Neural progenitor cell (in vitro differentiated cells): Measurements from ENCODE around the gene ZNF287. TPM values are rescaled to one million over a fixed set of nuclear protein-coding genes. Genes with fewer than 3 reads are reported as not detected.

Source experiments
- DNase-seq: peaks from one replicate; pipeline ENCODE4 v3.0.0-alpha.2; 2016; ENCODE audit warnings: low spot score
- H2AFZ ChIP-seq: fragments of 200-600 bp; sonication (generic); replicated peaks from 2 replicates; pipeline ENCODE4 v1.6.1; 2016; ENCODE audit warnings: antibody characterized with exemption
- H3F3A ChIP-seq: fragments of 200-600 bp; sonication (generic); 2 replicates; pipeline ENCODE4 v1.6.1; 2016; ENCODE audit warnings: antibody characterized with exemption, low read depth
- H3K27ac ChIP-seq: fragments of 200-600 bp; sonication (generic); 2 replicates; pipeline ENCODE4 v1.5.1; 2016; ENCODE audit warnings: mild to moderate bottlenecking
- H3K27me3 ChIP-seq: fragments of 200-600 bp; sonication (generic); 2 replicates; pipeline ENCODE4 v1.6.1; 2016; ENCODE audit warnings: mild to moderate bottlenecking, moderate library complexity
- H3K36me3 ChIP-seq: fragments of 200-600 bp; sonication (generic); 2 replicates; pipeline ENCODE4 v1.5.1; 2016
- H3K4me1 ChIP-seq: fragments of 200-600 bp; sonication (generic); 2 replicates; pipeline ENCODE4 v1.6.1; 2016; ENCODE audit warnings: mixed run types
- H3K4me2 ChIP-seq: fragments of 200-600 bp; sonication (generic); 2 replicates; pipeline ENCODE4 v1.6.1; 2016
- H3K4me3 ChIP-seq: fragments of 200-600 bp; sonication (generic); 2 replicates; pipeline ENCODE4 v1.5.1; 2016
- H3K79me2 ChIP-seq: fragments of 200-600 bp; sonication (generic); 2 replicates; pipeline ENCODE4 v1.6.1; 2016; ENCODE audit warnings: low read depth
- H3K9ac ChIP-seq: fragments of 200-600 bp; sonication (generic); 2 replicates; pipeline ENCODE4 v1.6.1; 2016
- H3K9me3 ChIP-seq: fragments of 200-600 bp; sonication (generic); 2 replicates; pipeline ENCODE4 v1.5.1; 2016; ENCODE audit warnings: low read depth
- H4K20me1 ChIP-seq: fragments of 200-600 bp; sonication (generic); 2 replicates; pipeline ENCODE4 v1.6.1; 2016; ENCODE audit warnings: low read depth
- H3K27ac Mint-ChIP-seq: 3 replicates; pipeline ENCODE4 v1.8.0; 2021; ENCODE audit warnings: mixed read lengths
- H3K27me3 Mint-ChIP-seq: 2 replicates; pipeline ENCODE4 v1.8.0; 2022; ENCODE audit warnings: low read depth, mild to moderate bottlenecking, inconsistent platforms, moderate library complexity, mixed read lengths; ENCODE audit not compliant: insufficient read depth
- H3K36me3 Mint-ChIP-seq: 3 replicates; pipeline ENCODE4 v1.8.0; 2021; ENCODE audit warnings: mixed read lengths
- H3K4me1 Mint-ChIP-seq: 3 replicates; pipeline ENCODE4 v1.8.0; 2021; ENCODE audit warnings: mixed read lengths
- H3K4me3 Mint-ChIP-seq: 3 replicates; pipeline ENCODE4 v1.8.0; 2021; ENCODE audit warnings: mild to moderate bottlenecking, moderate library complexity, mixed read lengths
- H3K9me3 Mint-ChIP-seq: 3 replicates; pipeline ENCODE4 v1.8.0; 2020; ENCODE audit warnings: mixed read lengths
- EZH2 ChIP-seq: fragments of 200-600 bp; sonication (generic); IDR thresholded peaks from 2 replicates; pipeline ENCODE4 v1.6.1; 2017; ENCODE audit warnings: antibody characterized with exemption, mild to moderate bottlenecking, moderate library complexity
- EZH2phosphoT487 ChIP-seq: fragments of 200-600 bp; sonication (generic); IDR thresholded peaks from 2 replicates; pipeline ENCODE4 v1.6.1; 2017; ENCODE audit warnings: antibody characterized with exemption
- total RNA-seq: library from RNA; depleted of rRNA; stranded (reverse); fragments of >200 nt; gene quantifications from 2 replicates; pipeline ENCODE4 v1.2.3, GENCODE V29; 2015; ENCODE audit warnings: low replicate concordance
- TF ChIP-seq, protein P1 (sequence below): fragments of 200-600 bp; sonication (generic); IDR thresholded peaks from 2 replicates; pipeline ENCODE4 v1.5.1; 2017; ENCODE audit warnings: antibody characterized with exemption, mild to moderate bottlenecking

The ZNF287 gene
- total RNA-seq, 1 donor from 2014 or later: 8.7 TPM

GRCh38 chr17:16521070-16521727, 47.8 kb downstream of the ZNF287 start:
- DNase-seq: peak; percentile 88
- Histone ChIP-seq H3K9ac (no peak overlapping the region), H3K4me3 (no peak overlapping the region), H3K9me3 (no peaks in the 10 kb centered on the region), H3K4me1 (no peaks in the 10 kb centered on the region), H3K27ac (no peak overlapping the region), H3K36me3 (no peaks in the 10 kb centered on the region), H4K20me1 (no peaks in the 10 kb centered on the region), H3F3A (no peaks in the 10 kb centered on the region), H2AFZ (peak overlapping the region; percentile 97), H3K4me2 (no peak overlapping the region), H3K27me3 (peaks cover 10% of the 10 kb centered on the region), H3K79me2 (no peaks in the 10 kb centered on the region)
- no peak for TF ChIP-seq EZH2
- TF ChIP-seq, protein P1, sequence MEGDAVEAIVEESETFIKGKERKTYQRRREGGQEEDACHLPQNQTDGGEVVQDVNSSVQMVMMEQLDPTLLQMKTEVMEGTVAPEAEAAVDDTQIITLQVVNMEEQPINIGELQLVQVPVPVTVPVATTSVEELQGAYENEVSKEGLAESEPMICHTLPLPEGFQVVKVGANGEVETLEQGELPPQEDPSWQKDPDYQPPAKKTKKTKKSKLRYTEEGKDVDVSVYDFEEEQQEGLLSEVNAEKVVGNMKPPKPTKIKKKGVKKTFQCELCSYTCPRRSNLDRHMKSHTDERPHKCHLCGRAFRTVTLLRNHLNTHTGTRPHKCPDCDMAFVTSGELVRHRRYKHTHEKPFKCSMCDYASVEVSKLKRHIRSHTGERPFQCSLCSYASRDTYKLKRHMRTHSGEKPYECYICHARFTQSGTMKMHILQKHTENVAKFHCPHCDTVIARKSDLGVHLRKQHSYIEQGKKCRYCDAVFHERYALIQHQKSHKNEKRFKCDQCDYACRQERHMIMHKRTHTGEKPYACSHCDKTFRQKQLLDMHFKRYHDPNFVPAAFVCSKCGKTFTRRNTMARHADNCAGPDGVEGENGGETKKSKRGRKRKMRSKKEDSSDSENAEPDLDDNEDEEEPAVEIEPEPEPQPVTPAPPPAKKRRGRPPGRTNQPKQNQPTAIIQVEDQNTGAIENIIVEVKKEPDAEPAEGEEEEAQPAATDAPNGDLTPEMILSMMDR: peak; percentile 91
- Mint-ChIP-seq H3K4me1 (peaks cover 18% of the 10 kb centered on the region), H3K27me3 (peaks cover 2% of the 10 kb centered on the region), H3K4me3 (no peak overlapping the region), H3K27ac (peak overlapping the region; percentile 86), H3K9me3 (no peaks in the 10 kb centered on the region), H3K36me3 (no peaks in the 10 kb centered on the region)

- H3K9me3 ChIP-seq: no peaks in the 10 kb centered on the region
- no peak for DNase-seq
- H3K36me3 ChIP-seq: no peaks in the 10 kb centered on the region
- Mint-ChIP-seq H3K4me1 (peaks cover 24% of the 10 kb centered on the region), H3K9me3 (peaks cover 2% of the 10 kb centered on the region), H3K27ac (no peak overlapping the region), H3K36me3 (peaks cover 1% of the 10 kb centered on the region), H3K27me3 (peaks cover 5% of the 10 kb centered on the region), H3K4me3 (no peak overlapping the region)
- peaks cover 23% of the 10 kb centered on the region for H3K27me3 ChIP-seq
- no peak for TF ChIP-seq EZH2phosphoT487
- no peak overlapping the region for H2AFZ ChIP-seq
- no peak overlapping the region for H3K4me2 ChIP-seq
- no peaks in the 10 kb centered on the region for H3F3A ChIP-seq
- H3K9ac ChIP-seq: no peak overlapping the region
- no peaks in the 10 kb centered on the region for H4K20me1 ChIP-seq
- no peaks in the 10 kb centered on the region for H3K4me1 ChIP-seq
- H3K4me3 ChIP-seq: no peak overlapping the region
- no peaks in the 10 kb centered on the region for H3K79me2 ChIP-seq
- no peak overlapping the region for H3K27ac ChIP-seq
These were observed 50.0 kb downstream of the ZNF287 start for GRCh38 chr17:16519021-16519420.

- peaks cover 2% of the 10 kb centered on the region for H3K9me3 Mint-ChIP-seq
- H3K4me1 ChIP-seq: peaks cover 3% of the 10 kb centered on the region
- peaks cover 5% of the 10 kb centered on the region for H3K27me3 Mint-ChIP-seq
- no peaks in the 10 kb centered on the region for H3K36me3 ChIP-seq
- peak overlapping the region; percentile 17 for H3K4me3 Mint-ChIP-seq
- H3K4me1 Mint-ChIP-seq: peaks cover 31% of the 10 kb centered on the region
- no peak overlapping the region for H2AFZ ChIP-seq
- H3F3A ChIP-seq: no peaks in the 10 kb centered on the region
- H3K9me3 ChIP-seq: no peaks in the 10 kb centered on the region
- H3K27me3 ChIP-seq: peaks cover 23% of the 10 kb centered on the region
- peaks cover 1% of the 10 kb centered on the region for H3K36me3 Mint-ChIP-seq
- H3K4me3 ChIP-seq: no peak overlapping the region
- no peaks in the 10 kb centered on the region for H3K79me2 ChIP-seq
- TF ChIP-seq EZH2 (no peak), EZH2phosphoT487 (no peak)
- TF ChIP-seq, protein P1: no peak
- H3K4me2 ChIP-seq: no peak overlapping the region
- DNase-seq: no peak
- no peak overlapping the region for H3K27ac Mint-ChIP-seq
- no peaks in the 10 kb centered on the region for H4K20me1 ChIP-seq
- no peak overlapping the region for H3K9ac ChIP-seq
- no peak overlapping the region for H3K27ac ChIP-seq
These were observed 51.5 kb downstream of the ZNF287 start for GRCh38 chr17:16517477-16517876.

DNA sequence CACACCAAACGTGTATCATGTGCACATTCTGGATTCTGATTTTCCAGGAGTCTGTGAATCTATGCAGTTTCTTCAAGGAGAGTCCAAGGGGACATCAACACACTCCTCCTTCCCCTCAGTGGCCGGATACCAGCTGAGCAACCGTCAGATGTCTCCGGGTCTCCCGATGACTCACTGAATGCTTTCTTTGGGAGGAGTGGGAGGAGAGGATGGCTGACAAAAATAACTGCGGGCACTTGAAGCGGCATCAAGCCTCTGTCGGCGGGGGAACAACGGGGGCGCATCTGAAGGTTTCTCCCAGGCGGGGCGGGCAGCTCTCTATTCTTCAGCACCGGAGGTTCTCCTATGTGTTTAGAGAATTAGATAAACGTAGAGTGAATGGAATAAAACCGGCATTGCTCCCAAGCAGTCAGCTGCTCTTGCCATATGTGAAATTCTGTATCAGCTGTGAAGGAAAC, 52.4 kb downstream of the ZNF287 start:
- peaks cover 2% of the 10 kb centered on the region for H3K9me3 Mint-ChIP-seq
- Histone ChIP-seq H2AFZ (peak overlapping the region; percentile 70), H4K20me1 (no peaks in the 10 kb centered on the region), H3K4me2 (peak overlapping the region; percentile 42), H3K27ac (no peak overlapping the region), H3K9me3 (no peaks in the 10 kb centered on the region), H3K36me3 (no peaks in the 10 kb centered on the region), H3K4me3 (no peak overlapping the region), H3K27me3 (peaks cover 23% of the 10 kb centered on the region), H3K4me1 (peaks cover 12% of the 10 kb centered on the region), H3K9ac (no peak overlapping the region), H3K79me2 (no peaks in the 10 kb centered on the region), H3F3A (peaks cover 8% of the 10 kb centered on the region)
- TF ChIP-seq, protein P1: no peak
- no peak for TF ChIP-seq EZH2phosphoT487
- TF ChIP-seq EZH2: no peak
- H3K27me3 Mint-ChIP-seq: peaks cover 5% of the 10 kb centered on the region
- peak overlapping the region; percentile 72 for H3K4me3 Mint-ChIP-seq
- peaks cover 1% of the 10 kb centered on the region for H3K36me3 Mint-ChIP-seq
- DNase-seq: peak; percentile 54
- peak overlapping the region; percentile 93 for H3K27ac Mint-ChIP-seq
- peaks cover 39% of the 10 kb centered on the region for H3K4me1 Mint-ChIP-seq
